ENCODE data around the gene CDH13. TPM values are rescaled to one million over a fixed set of nuclear protein-coding genes. Genes with fewer than 3 reads are reported as not detected.

CDH13 gene
- total RNA-seq, 1 donor from 2014 or later = 20.9 TPM

GRCh38 chr16:82720414-82720813 is 93.6 kb downstream of the CDH13 start:
- no peak overlapping the region for H3K27ac ChIP-seq (ENCODE audit: low read depth, low read length)
- H3K4me1 ChIP-seq (ENCODE audit: control insufficient read depth in 3 of 3, insufficient read depth in 3 of 3, low read length in 3 of 3) = peaks cover 11 to 27% (median 18%) of the 10 kb centered on the region in 3 donors
- H3K4me3 ChIP-seq (ENCODE audit: low read length in 3 of 3) = no peak overlapping the region
- H3K36me3 ChIP-seq (ENCODE audit: control insufficient read depth in 3 of 3, insufficient read depth in 3 of 3, low read length in 3 of 3) = peaks cover 0 to 2% (median 2%) of the 10 kb centered on the region in 3 donors
- no peaks in the 10 kb centered on the region for H3K27me3 ChIP-seq (ENCODE audit: control insufficient read depth in 3 of 3, insufficient read depth in 3 of 3, low read length in 3 of 3)
- no peak overlapping the region for H3K9ac ChIP-seq (ENCODE audit: low read depth in 1 of 3, low read length in 3 of 3)
- H3K9me3 ChIP-seq (ENCODE audit: control insufficient read depth in 3 of 3, low read length in 3 of 3) = no peaks in the 10 kb centered on the region

DNA sequence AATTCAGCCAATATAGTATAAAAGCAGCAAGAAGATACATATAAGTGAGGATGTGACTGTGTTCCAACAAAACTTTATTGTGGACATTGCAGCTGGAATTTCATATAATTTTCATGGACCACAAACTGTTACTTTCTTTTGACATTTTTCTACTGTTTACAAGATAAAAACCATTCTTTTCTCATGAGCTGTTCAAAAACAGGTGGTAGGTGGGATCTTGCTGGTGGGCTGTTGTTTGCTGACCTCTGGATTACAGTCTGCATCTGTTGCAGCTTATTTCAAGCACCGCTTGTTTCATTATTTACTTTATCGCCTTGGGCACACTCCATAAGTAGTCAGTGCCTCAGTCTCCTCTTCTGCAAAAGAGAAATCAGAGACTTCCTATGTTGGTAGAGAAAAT is 99.5 kb downstream of the CDH13 start:
- no peak overlapping the region for H3K9ac ChIP-seq (ENCODE audit: low read depth in 1 of 3, low read length in 3 of 3)
- peaks cover 0 to 2% (median 0%) of the 10 kb centered on the region in 3 donors for H3K36me3 ChIP-seq (ENCODE audit: control insufficient read depth in 3 of 3, insufficient read depth in 3 of 3, low read length in 3 of 3)
- no peaks in the 10 kb centered on the region for H3K27me3 ChIP-seq (ENCODE audit: control insufficient read depth in 3 of 3, insufficient read depth in 3 of 3, low read length in 3 of 3)
- H3K27ac ChIP-seq (ENCODE audit: low read depth, low read length) = no peak overlapping the region
- H3K9me3 ChIP-seq (ENCODE audit: control insufficient read depth in 3 of 3, low read length in 3 of 3) = no peaks in the 10 kb centered on the region
- peaks cover 0 to 17% (median 4%) of the 10 kb centered on the region in 3 donors for H3K4me1 ChIP-seq (ENCODE audit: control insufficient read depth in 3 of 3, insufficient read depth in 3 of 3, low read length in 3 of 3)
- no peak overlapping the region for H3K4me3 ChIP-seq (ENCODE audit: low read length in 3 of 3)

DNA sequence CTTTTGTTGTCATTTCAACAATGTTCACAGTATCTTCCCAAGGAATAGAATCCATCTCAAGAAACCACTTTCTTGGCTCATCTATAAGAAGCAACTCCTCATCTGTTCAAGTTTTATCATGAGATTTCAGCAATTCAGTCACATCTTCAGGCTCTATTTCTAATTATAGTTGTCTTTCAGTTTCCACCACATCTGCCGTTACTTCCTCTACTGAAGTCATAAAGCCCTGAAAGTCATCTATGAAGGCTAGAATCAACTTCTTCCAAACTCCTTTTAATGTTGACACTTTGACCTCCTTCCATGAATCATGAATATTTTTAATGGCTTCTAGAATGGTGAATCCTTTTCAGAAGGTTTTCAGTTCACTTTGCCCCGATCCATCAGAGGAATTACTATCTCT is 102.1 kb downstream of the CDH13 start:
- Histone ChIP-seq H3K27ac (ENCODE audit: low read depth, low read length) (no peak overlapping the region), H3K9me3 (ENCODE audit: control insufficient read depth in 3 of 3, low read length in 3 of 3) (no peaks in the 10 kb centered on the region), H3K4me3 (ENCODE audit: low read length in 3 of 3) (no peak overlapping the region), H3K27me3 (ENCODE audit: control insufficient read depth in 3 of 3, insufficient read depth in 3 of 3, low read length in 3 of 3) (no peaks in the 10 kb centered on the region), H3K9ac (ENCODE audit: low read depth in 1 of 3, low read length in 3 of 3) (no peak overlapping the region), H3K4me1 (ENCODE audit: control insufficient read depth in 3 of 3, insufficient read depth in 3 of 3, low read length in 3 of 3) (peaks cover 7 to 17% (median 7%) of the 10 kb centered on the region in 3 donors), H3K36me3 (ENCODE audit: control insufficient read depth in 3 of 3, insufficient read depth in 3 of 3, low read length in 3 of 3) (no peaks in the 10 kb centered on the region)

GRCh38 chr16:82730901-82731300 is 104.1 kb downstream of the CDH13 start:
- H3K4me3 ChIP-seq (ENCODE audit: low read length in 3 of 3) = no peak overlapping the region
- no peak overlapping the region for H3K27ac ChIP-seq (ENCODE audit: low read depth, low read length)
- H3K4me1 ChIP-seq (ENCODE audit: control insufficient read depth in 3 of 3, insufficient read depth in 3 of 3, low read length in 3 of 3) = peaks cover 19 to 30% (median 21%) of the 10 kb centered on the region in 3 donors
- H3K9ac ChIP-seq (ENCODE audit: low read depth in 1 of 3, low read length in 3 of 3) = no peak overlapping the region
- H3K27me3 ChIP-seq (ENCODE audit: control insufficient read depth in 3 of 3, insufficient read depth in 3 of 3, low read length in 3 of 3) = no peaks in the 10 kb centered on the region
- no peaks in the 10 kb centered on the region for H3K36me3 ChIP-seq (ENCODE audit: control insufficient read depth in 3 of 3, insufficient read depth in 3 of 3, low read length in 3 of 3)
- no peaks in the 10 kb centered on the region for H3K9me3 ChIP-seq (ENCODE audit: control insufficient read depth in 3 of 3, low read length in 3 of 3)

DNA sequence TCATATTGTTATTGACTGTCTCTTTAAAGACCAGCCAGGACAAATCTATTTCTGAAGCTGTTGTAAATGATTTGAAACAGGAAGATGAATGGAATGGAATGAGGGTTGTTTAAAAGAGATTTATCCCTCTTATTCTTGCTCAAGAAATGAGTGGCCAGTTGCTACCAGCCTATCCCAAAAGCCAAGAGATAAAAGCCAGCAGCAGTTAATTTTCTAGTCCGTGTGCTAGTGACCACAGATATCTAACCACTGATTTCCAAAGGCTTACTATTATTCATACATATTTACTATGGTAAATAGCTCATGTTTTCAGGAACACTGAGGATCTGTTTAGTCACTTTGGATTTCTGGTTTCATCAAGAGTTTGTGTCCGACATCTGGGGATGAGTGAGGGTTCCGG is 105.7 kb downstream of the CDH13 start:
- peaks cover 23 to 42% (median 35%) of the 10 kb centered on the region in 3 donors for H3K4me1 ChIP-seq (ENCODE audit: control insufficient read depth in 3 of 3, insufficient read depth in 3 of 3, low read length in 3 of 3)
- H3K27me3 ChIP-seq (ENCODE audit: control insufficient read depth in 3 of 3, insufficient read depth in 3 of 3, low read length in 3 of 3) = no peaks in the 10 kb centered on the region
- no peak overlapping the region for H3K4me3 ChIP-seq (ENCODE audit: low read length in 3 of 3)
- H3K27ac ChIP-seq (ENCODE audit: low read depth, low read length) = peak overlapping the region; percentile 41
- no peaks in the 10 kb centered on the region for H3K36me3 ChIP-seq (ENCODE audit: control insufficient read depth in 3 of 3, insufficient read depth in 3 of 3, low read length in 3 of 3)
- no peak overlapping the region for H3K9ac ChIP-seq (ENCODE audit: low read depth in 1 of 3, low read length in 3 of 3)
- H3K9me3 ChIP-seq (ENCODE audit: control insufficient read depth in 3 of 3, low read length in 3 of 3) = no peaks in the 10 kb centered on the region

DNA sequence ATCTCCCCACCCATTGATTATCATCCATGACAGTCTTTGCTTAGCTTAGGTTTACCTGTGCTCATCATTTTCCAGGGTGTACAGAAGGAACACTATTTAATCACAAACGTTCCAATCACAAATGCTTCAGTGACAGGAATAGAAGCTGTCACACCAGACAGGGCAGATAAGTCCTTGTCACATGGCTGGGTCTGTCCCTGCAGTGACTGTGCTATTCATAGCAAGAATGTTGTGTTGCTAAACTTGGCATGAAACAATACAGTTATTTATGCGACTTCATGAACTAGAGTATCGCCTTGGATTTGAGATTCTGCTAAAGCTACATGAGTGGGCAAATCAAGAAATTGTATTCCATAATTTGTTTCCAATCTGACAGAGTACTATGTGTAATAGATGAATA is 108.4 kb downstream of the CDH13 start:
- no peaks in the 10 kb centered on the region for H3K9me3 ChIP-seq (ENCODE audit: control insufficient read depth in 3 of 3, low read length in 3 of 3)
- peak overlapping the region; percentile 96 for H3K27ac ChIP-seq (ENCODE audit: low read depth, low read length)
- H3K4me3 ChIP-seq (ENCODE audit: low read length in 3 of 3) = peak overlapping the region in 1 of 3 donors; percentile 38
- H3K9ac ChIP-seq (ENCODE audit: low read depth in 1 of 3, low read length in 3 of 3) = peak overlapping the region; percentile 33 to 66 (median 46)
- H3K4me1 ChIP-seq (ENCODE audit: control insufficient read depth in 3 of 3, insufficient read depth in 3 of 3, low read length in 3 of 3) = peaks cover 29 to 54% (median 36%) of the 10 kb centered on the region in 3 donors
- H3K36me3 ChIP-seq (ENCODE audit: control insufficient read depth in 3 of 3, insufficient read depth in 3 of 3, low read length in 3 of 3) = no peaks in the 10 kb centered on the region
- no peaks in the 10 kb centered on the region for H3K27me3 ChIP-seq (ENCODE audit: control insufficient read depth in 3 of 3, insufficient read depth in 3 of 3, low read length in 3 of 3)

- Histone ChIP-seq H3K27ac (ENCODE audit: low read depth, low read length) (peak overlapping the region; percentile 96), H3K36me3 (ENCODE audit: control insufficient read depth in 3 of 3, insufficient read depth in 3 of 3, low read length in 3 of 3) (no peaks in the 10 kb centered on the region), H3K4me1 (ENCODE audit: control insufficient read depth in 3 of 3, insufficient read depth in 3 of 3, low read length in 3 of 3) (peaks cover 29 to 54% (median 36%) of the 10 kb centered on the region in 3 donors), H3K4me3 (ENCODE audit: low read length in 3 of 3) (peak overlapping the region in 2 of 3 donors; percentile 24 to 38), H3K9ac (ENCODE audit: low read depth in 1 of 3, low read length in 3 of 3) (peak overlapping the region; percentile 45 to 66 (median 46)), H3K9me3 (ENCODE audit: control insufficient read depth in 3 of 3, low read length in 3 of 3) (no peaks in the 10 kb centered on the region), H3K27me3 (ENCODE audit: control insufficient read depth in 3 of 3, insufficient read depth in 3 of 3, low read length in 3 of 3) (no peaks in the 10 kb centered on the region)
These were observed 108.9 kb downstream of the CDH13 start for GRCh38 chr16:82735673-82736091.

- Histone ChIP-seq H3K9ac (ENCODE audit: low read depth in 1 of 3, low read length in 3 of 3) (peak overlapping the region in 2 of 3 donors; percentile 46 to 66), H3K4me3 (ENCODE audit: low read length in 3 of 3) (peak overlapping the region in 2 of 3 donors; percentile 24 to 38), H3K27me3 (ENCODE audit: control insufficient read depth in 3 of 3, insufficient read depth in 3 of 3, low read length in 3 of 3) (no peaks in the 10 kb centered on the region), H3K9me3 (ENCODE audit: control insufficient read depth in 3 of 3, low read length in 3 of 3) (no peaks in the 10 kb centered on the region), H3K4me1 (ENCODE audit: control insufficient read depth in 3 of 3, insufficient read depth in 3 of 3, low read length in 3 of 3) (peaks cover 29 to 54% (median 36%) of the 10 kb centered on the region in 3 donors), H3K36me3 (ENCODE audit: control insufficient read depth in 3 of 3, insufficient read depth in 3 of 3, low read length in 3 of 3) (no peaks in the 10 kb centered on the region), H3K27ac (ENCODE audit: low read depth, low read length) (peak overlapping the region; percentile 96)
These were observed 109.5 kb downstream of the CDH13 start for GRCh38 chr16:82736224-82736623.

- Histone ChIP-seq H3K4me1 (ENCODE audit: control insufficient read depth in 3 of 3, insufficient read depth in 3 of 3, low read length in 3 of 3) (peaks cover 24 to 46% (median 31%) of the 10 kb centered on the region in 3 donors), H3K36me3 (ENCODE audit: control insufficient read depth in 3 of 3, insufficient read depth in 3 of 3, low read length in 3 of 3) (no peaks in the 10 kb centered on the region), H3K27me3 (ENCODE audit: control insufficient read depth in 3 of 3, insufficient read depth in 3 of 3, low read length in 3 of 3) (no peaks in the 10 kb centered on the region), H3K9me3 (ENCODE audit: control insufficient read depth in 3 of 3, low read length in 3 of 3) (no peaks in the 10 kb centered on the region), H3K27ac (ENCODE audit: low read depth, low read length) (no peak overlapping the region), H3K9ac (ENCODE audit: low read depth in 1 of 3, low read length in 3 of 3) (peak overlapping the region in 1 of 3 donors; percentile 3), H3K4me3 (ENCODE audit: low read length in 3 of 3) (no peak overlapping the region)
These were observed 111.9 kb downstream of the CDH13 start for GRCh38 chr16:82738699-82739098.

DNA sequence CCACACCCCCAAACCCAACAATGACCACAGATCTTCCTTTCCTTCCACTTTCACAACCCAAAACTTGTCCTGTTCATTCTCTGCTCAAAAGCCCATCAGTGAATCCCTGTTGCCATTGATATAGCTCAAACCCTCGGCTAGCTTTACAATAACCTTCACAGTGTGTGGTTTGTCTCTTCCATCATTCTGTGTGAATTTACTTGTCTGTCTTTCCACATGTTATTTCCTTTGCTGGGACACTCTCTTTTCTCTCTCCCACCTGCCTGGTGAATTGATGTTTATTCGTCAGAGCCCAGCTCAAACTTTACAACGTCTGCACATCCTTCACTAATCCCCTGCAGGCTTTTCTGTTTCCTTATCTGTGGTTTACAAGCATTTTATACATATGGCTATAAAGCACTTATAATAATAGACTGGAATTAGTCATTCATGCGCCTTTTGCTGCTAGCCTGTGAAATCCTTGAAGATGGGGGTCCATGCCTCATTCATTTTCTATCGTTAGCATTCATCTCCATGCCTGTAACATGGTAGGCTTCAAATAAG is 114.4 kb downstream of the CDH13 start:
- no peak overlapping the region for H3K4me3 ChIP-seq (ENCODE audit: low read length in 3 of 3)
- H3K27me3 ChIP-seq (ENCODE audit: control insufficient read depth in 3 of 3, insufficient read depth in 3 of 3, low read length in 3 of 3) = no peaks in the 10 kb centered on the region
- no peak overlapping the region for H3K27ac ChIP-seq (ENCODE audit: low read depth, low read length)
- H3K4me1 ChIP-seq (ENCODE audit: control insufficient read depth in 3 of 3, insufficient read depth in 3 of 3, low read length in 3 of 3) = peaks cover 8 to 33% (median 13%) of the 10 kb centered on the region in 3 donors
- H3K9ac ChIP-seq (ENCODE audit: low read depth in 1 of 3, low read length in 3 of 3) = no peak overlapping the region
- no peaks in the 10 kb centered on the region for H3K9me3 ChIP-seq (ENCODE audit: control insufficient read depth in 3 of 3, low read length in 3 of 3)
- no peaks in the 10 kb centered on the region for H3K36me3 ChIP-seq (ENCODE audit: control insufficient read depth in 3 of 3, insufficient read depth in 3 of 3, low read length in 3 of 3)

All from skeletal muscle tissue (tissue), 4 donors.